ENCODE results near the gene UBTF. TPM values are rescaled to one million over a fixed set of nuclear protein-coding genes. Genes with fewer than 3 reads are reported as not detected.

The UBTF gene
- total RNA-seq, 1 donor from 2014 or later, result 23.7 TPM

GRCh38 chr17:44191941-44192496 lies 27.5 kb downstream of the UBTF start:
- Histone ChIP-seq H4K20me1 (ENCODE audit: low read depth) (no peaks in the 10 kb centered on the region), H3K4me2 (no peak overlapping the region), H3K27ac (peak overlapping the region; percentile 86), H3F3A (ENCODE audit: low read depth) (peaks cover 28% of the 10 kb centered on the region), H2AFZ (replicated peaks) (no peak overlapping the region), H3K36me3 (peaks cover 4% of the 10 kb centered on the region), H3K27me3 (no peaks in the 10 kb centered on the region), H3K4me1 (peaks cover 6% of the 10 kb centered on the region), H3K79me2 (ENCODE audit: low read depth) (peaks cover 20% of the 10 kb centered on the region), H3K9ac (no peak overlapping the region), H3K9me3 (ENCODE audit: low read depth) (no peaks in the 10 kb centered on the region), H3K4me3 (no peak overlapping the region)
- H3K9me3 Mint-ChIP-seq, result no peaks in the 10 kb centered on the region
- no peak overlapping the region for H3K4me3 Mint-ChIP-seq
- H3K27ac Mint-ChIP-seq, result no peak overlapping the region
- H3K27me3 Mint-ChIP-seq (ENCODE audit: insufficient read depth, low read depth), result peaks cover 8% of the 10 kb centered on the region
- peaks cover 23% of the 10 kb centered on the region for H3K36me3 Mint-ChIP-seq
- TF ChIP-seq EZH2phosphoT487 (IDR thresholded peaks at IDR 0.05), result no peak
- TF ChIP-seq EZH2 (IDR thresholded peaks at IDR 0.05), result no peak
- TF ChIP-seq CTCF (IDR thresholded peaks at IDR 0.05), result no peak
- no peak for DNase-seq (ENCODE audit: low spot score)
- peaks cover 17% of the 10 kb centered on the region for H3K4me1 Mint-ChIP-seq

GRCh38 chr17:44191369-44191768 lies 28.1 kb downstream of the UBTF start:
- Histone ChIP-seq H3K36me3 (peaks cover 4% of the 10 kb centered on the region), H3K4me2 (no peak overlapping the region), H3F3A (ENCODE audit: low read depth) (peaks cover 29% of the 10 kb centered on the region), H3K4me3 (no peak overlapping the region), H4K20me1 (ENCODE audit: low read depth) (no peaks in the 10 kb centered on the region), H3K4me1 (peaks cover 6% of the 10 kb centered on the region), H3K79me2 (ENCODE audit: low read depth) (peaks cover 16% of the 10 kb centered on the region), H3K9ac (no peak overlapping the region), H3K27me3 (no peaks in the 10 kb centered on the region), H3K27ac (peak overlapping the region; percentile 63), H3K9me3 (ENCODE audit: low read depth) (no peaks in the 10 kb centered on the region), H2AFZ (replicated peaks) (no peak overlapping the region)
- H3K36me3 Mint-ChIP-seq, result peaks cover 21% of the 10 kb centered on the region
- H3K27ac Mint-ChIP-seq, result peak overlapping the region; percentile 76
- H3K9me3 Mint-ChIP-seq, result no peaks in the 10 kb centered on the region
- H3K4me3 Mint-ChIP-seq, result peak overlapping the region; percentile 67
- H3K27me3 Mint-ChIP-seq (ENCODE audit: insufficient read depth, low read depth), result peaks cover 10% of the 10 kb centered on the region
- peaks cover 20% of the 10 kb centered on the region for H3K4me1 Mint-ChIP-seq
- DNase-seq (ENCODE audit: low spot score), result no peak
- no peak for TF ChIP-seq CTCF (IDR thresholded peaks at IDR 0.05)
- no peak for TF ChIP-seq EZH2phosphoT487 (IDR thresholded peaks at IDR 0.05)
- TF ChIP-seq EZH2 (IDR thresholded peaks at IDR 0.05), result no peak

GRCh38 chr17:44190481-44190880 lies 29.0 kb downstream of the UBTF start:
- peaks cover 3% of the 10 kb centered on the region for H3K36me3 ChIP-seq
- H3K27ac Mint-ChIP-seq, result no peak overlapping the region
- H3K4me1 ChIP-seq, result peaks cover 8% of the 10 kb centered on the region
- peaks cover 13% of the 10 kb centered on the region for H3K27me3 Mint-ChIP-seq (ENCODE audit: insufficient read depth, low read depth)
- no peak for TF ChIP-seq CTCF (IDR thresholded peaks at IDR 0.05)
- no peak for TF ChIP-seq EZH2phosphoT487 (IDR thresholded peaks at IDR 0.05)
- TF ChIP-seq EZH2 (IDR thresholded peaks at IDR 0.05), result no peak
- H3F3A ChIP-seq (ENCODE audit: low read depth), result peaks cover 36% of the 10 kb centered on the region
- H2AFZ ChIP-seq (replicated peaks), result no peak overlapping the region
- no peaks in the 10 kb centered on the region for H3K27me3 ChIP-seq
- no peak overlapping the region for H3K27ac ChIP-seq
- no peak overlapping the region for H3K9ac ChIP-seq
- H3K4me1 Mint-ChIP-seq, result peaks cover 25% of the 10 kb centered on the region
- peaks cover 6% of the 10 kb centered on the region for H4K20me1 ChIP-seq (ENCODE audit: low read depth)
- H3K9me3 Mint-ChIP-seq, result no peaks in the 10 kb centered on the region
- peaks cover 14% of the 10 kb centered on the region for H3K36me3 Mint-ChIP-seq
- H3K4me2 ChIP-seq, result no peak overlapping the region
- peak overlapping the region; percentile 21 for H3K4me3 Mint-ChIP-seq
- no peak overlapping the region for H3K4me3 ChIP-seq
- no peak for DNase-seq (ENCODE audit: low spot score)
- no peaks in the 10 kb centered on the region for H3K9me3 ChIP-seq (ENCODE audit: low read depth)
- peaks cover 25% of the 10 kb centered on the region for H3K79me2 ChIP-seq (ENCODE audit: low read depth)

Data from neural progenitor cell (in vitro differentiated cells).